Measurements from ENCODE around the gene TDRD9. TPM values are rescaled to one million over a fixed set of nuclear protein-coding genes. Genes with fewer than 3 reads are reported as not detected.

Gene TDRD9
- total RNA-seq, 2 donors from 2014 or later = 12.0 TPM; not detected in 1

DNA sequence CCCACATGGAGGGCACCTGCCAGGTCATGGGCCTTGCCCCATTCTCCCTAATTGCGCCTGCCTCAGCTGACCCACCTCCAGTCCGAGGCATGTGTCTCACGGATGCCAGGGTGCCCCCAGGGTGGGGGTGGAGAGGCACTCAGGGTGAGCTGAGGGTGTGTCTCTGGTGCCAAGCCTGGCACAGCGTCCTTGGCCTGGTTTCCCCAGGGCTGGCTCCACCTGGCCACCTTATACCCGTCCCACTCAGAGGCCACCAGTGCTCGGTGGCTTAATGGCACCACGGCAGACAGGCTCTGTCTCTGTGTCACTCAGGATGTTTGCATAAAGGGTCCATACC, 33.6 kb upstream of the TDRD9 start:
- H3K9me3 ChIP-seq = no peaks in the 10 kb centered on the region
- H3K36me3 ChIP-seq = no peaks in the 10 kb centered on the region
- DNase-seq (ENCODE audit: low spot score) (no peak), ATAC-seq (ENCODE audit: insufficient number of reproducible peaks, low FRiP score, low read depth) (no peak)
- no peaks in the 10 kb centered on the region for H3K27me3 ChIP-seq (replicated peaks; ENCODE audit: insufficient read depth)
- no peaks in the 10 kb centered on the region for H3K4me1 ChIP-seq (ENCODE audit: control insufficient read depth in 1 of 2, low read depth in 2 of 2)
- H3K4me3 ChIP-seq = no peak overlapping the region
- H3K27ac ChIP-seq = no peak overlapping the region
- TF ChIP-seq, protein P1, sequence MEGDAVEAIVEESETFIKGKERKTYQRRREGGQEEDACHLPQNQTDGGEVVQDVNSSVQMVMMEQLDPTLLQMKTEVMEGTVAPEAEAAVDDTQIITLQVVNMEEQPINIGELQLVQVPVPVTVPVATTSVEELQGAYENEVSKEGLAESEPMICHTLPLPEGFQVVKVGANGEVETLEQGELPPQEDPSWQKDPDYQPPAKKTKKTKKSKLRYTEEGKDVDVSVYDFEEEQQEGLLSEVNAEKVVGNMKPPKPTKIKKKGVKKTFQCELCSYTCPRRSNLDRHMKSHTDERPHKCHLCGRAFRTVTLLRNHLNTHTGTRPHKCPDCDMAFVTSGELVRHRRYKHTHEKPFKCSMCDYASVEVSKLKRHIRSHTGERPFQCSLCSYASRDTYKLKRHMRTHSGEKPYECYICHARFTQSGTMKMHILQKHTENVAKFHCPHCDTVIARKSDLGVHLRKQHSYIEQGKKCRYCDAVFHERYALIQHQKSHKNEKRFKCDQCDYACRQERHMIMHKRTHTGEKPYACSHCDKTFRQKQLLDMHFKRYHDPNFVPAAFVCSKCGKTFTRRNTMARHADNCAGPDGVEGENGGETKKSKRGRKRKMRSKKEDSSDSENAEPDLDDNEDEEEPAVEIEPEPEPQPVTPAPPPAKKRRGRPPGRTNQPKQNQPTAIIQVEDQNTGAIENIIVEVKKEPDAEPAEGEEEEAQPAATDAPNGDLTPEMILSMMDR (IDR thresholded peaks at IDR 0.05) = no peak

DNA sequence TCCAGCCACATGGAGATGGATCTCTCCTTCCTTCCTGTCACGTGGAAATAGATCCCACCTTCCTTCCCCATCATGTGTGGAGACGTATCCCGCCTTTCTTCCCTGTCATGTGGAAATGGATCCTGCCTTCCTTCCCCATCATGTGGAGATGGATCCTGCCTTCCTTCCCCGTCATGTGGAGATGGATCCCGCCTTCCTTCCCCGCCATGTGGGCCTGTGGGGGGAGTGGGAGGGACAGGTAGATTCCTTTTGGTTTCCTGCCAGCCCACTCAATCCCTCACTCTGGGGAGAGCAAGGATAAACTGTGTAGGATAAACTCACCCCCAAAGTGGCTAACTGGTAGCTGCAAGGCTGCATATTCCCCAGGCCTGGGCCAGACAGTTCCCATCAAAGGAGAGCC, 31.7 kb upstream of the TDRD9 start:
- no peak for ATAC-seq (ENCODE audit: insufficient number of reproducible peaks, low FRiP score, low read depth)
- H3K27me3 ChIP-seq (replicated peaks; ENCODE audit: insufficient read depth) = no peaks in the 10 kb centered on the region
- DNase-seq (ENCODE audit: low spot score) = no peak
- no peak overlapping the region for H3K4me3 ChIP-seq
- H3K36me3 ChIP-seq = no peaks in the 10 kb centered on the region
- H3K9me3 ChIP-seq = no peaks in the 10 kb centered on the region
- H3K27ac ChIP-seq = no peak overlapping the region
- no peaks in the 10 kb centered on the region for H3K4me1 ChIP-seq (ENCODE audit: control insufficient read depth in 1 of 2, low read depth in 2 of 2)
- TF ChIP-seq, protein P1 (IDR thresholded peaks at IDR 0.05) = no peak

DNA sequence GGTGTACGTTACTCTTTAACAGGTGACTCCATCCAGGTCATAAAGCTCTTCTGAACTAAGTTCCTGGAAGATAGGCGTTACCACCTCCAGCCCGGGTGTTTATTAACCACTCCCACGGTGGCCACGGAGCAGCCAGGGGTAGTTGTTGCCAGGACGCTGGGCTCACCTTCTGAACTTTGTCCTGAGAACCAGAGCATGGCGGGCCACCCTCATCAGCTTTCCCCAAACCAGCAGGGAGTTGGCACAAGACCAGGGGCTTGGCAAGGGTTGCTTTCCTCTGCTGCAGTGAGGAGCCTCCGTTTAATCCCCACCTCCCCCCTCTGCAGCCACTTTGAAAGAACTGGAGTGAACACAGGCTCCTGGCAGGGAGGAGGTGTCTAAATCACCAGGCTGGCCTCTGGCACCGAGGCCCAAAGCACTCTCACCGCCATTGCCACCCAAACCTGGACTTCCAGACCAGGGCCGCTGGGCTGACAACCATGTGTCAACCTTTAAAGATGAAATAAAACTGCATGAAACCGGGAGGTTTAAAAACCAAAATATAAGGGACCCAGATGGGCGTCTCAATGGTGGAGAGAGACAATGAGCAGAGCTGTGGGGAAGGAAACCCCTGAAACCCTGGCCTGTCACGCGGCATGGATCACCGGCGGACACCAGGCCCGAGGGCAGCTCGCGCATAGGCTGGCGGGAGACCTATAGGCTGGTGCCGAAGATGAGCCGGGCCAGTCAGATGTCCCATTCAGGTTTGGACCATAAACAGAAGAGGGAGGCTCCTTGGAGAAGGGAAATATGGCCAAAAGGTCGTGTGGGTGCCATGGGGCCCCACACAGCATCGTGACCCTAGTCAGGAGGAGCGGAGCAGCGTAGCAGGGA, 30.9 kb upstream of the TDRD9 start:
- no peaks in the 10 kb centered on the region for H3K9me3 ChIP-seq
- ATAC-seq (ENCODE audit: insufficient number of reproducible peaks, low FRiP score, low read depth) (no peak), DNase-seq (ENCODE audit: low spot score) (no peak)
- TF ChIP-seq, protein P1 (IDR thresholded peaks at IDR 0.05) = no peak
- H3K27ac ChIP-seq = no peak overlapping the region
- H3K27me3 ChIP-seq (replicated peaks; ENCODE audit: insufficient read depth) = no peaks in the 10 kb centered on the region
- H3K4me1 ChIP-seq (ENCODE audit: control insufficient read depth in 1 of 2, low read depth in 2 of 2) = no peaks in the 10 kb centered on the region
- no peaks in the 10 kb centered on the region for H3K36me3 ChIP-seq
- no peak overlapping the region for H3K4me3 ChIP-seq

DNA sequence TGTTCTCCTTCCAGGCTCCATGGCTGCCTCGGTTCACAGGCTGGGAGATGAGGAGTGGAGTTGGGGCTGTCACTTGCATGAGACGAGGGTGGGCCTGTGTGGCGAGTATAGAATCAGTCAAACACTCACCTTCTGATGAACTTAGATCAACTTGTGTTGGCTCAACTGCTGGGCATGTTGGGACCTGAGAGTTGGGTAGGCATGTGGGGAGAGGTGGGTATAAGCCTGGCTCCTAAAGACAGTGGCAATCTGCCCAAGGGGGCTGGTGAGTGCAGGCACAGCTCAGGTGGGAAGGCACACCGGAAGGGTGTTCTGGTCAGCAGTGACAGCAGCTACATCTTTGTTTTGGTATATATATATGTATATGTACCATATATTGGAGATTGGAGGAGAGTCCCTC, 30.1 kb upstream of the TDRD9 start:
- DNase-seq (ENCODE audit: low spot score) (no peak), ATAC-seq (ENCODE audit: insufficient number of reproducible peaks, low FRiP score, low read depth) (no peak)
- no peaks in the 10 kb centered on the region for H3K9me3 ChIP-seq
- no peaks in the 10 kb centered on the region for H3K36me3 ChIP-seq
- TF ChIP-seq, protein P1 (IDR thresholded peaks at IDR 0.05) = no peak
- no peaks in the 10 kb centered on the region for H3K4me1 ChIP-seq (ENCODE audit: control insufficient read depth in 1 of 2, low read depth in 2 of 2)
- no peaks in the 10 kb centered on the region for H3K27me3 ChIP-seq (replicated peaks; ENCODE audit: insufficient read depth)
- H3K27ac ChIP-seq = no peak overlapping the region
- H3K4me3 ChIP-seq = no peak overlapping the region

DNA sequence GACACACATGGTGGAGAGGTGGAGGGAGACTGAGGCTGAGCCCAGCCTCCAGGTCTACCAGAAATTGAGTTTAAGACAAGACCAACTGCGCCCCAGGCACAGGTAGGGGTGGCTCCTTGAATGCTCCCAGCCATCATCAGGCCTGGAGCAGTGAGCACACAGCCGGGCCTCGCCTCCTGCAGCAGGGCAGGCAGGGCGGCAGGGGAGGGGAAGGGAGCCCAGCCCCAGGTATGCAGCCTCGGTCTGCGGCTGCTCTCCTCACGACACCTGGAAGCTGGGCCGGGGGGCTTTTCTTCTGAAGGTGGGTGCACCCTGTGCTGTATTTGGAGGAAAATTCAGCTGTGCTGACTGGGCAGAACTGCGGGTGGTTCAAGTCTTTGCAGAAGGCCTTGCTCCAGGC, 29.5 kb upstream of the TDRD9 start:
- no peaks in the 10 kb centered on the region for H3K27me3 ChIP-seq (replicated peaks; ENCODE audit: insufficient read depth)
- TF ChIP-seq, protein P1 (IDR thresholded peaks at IDR 0.05) = no peak
- H3K9me3 ChIP-seq = no peaks in the 10 kb centered on the region
- H3K4me1 ChIP-seq (ENCODE audit: control insufficient read depth in 1 of 2, low read depth in 2 of 2) = no peaks in the 10 kb centered on the region
- DNase-seq (ENCODE audit: low spot score) (no peak), ATAC-seq (ENCODE audit: insufficient number of reproducible peaks, low FRiP score, low read depth) (no peak)
- no peak overlapping the region for H3K27ac ChIP-seq
- no peaks in the 10 kb centered on the region for H3K36me3 ChIP-seq
- H3K4me3 ChIP-seq = no peak overlapping the region
